ENCODE results near the gene NPC1.

NPC1 gene

DNA sequence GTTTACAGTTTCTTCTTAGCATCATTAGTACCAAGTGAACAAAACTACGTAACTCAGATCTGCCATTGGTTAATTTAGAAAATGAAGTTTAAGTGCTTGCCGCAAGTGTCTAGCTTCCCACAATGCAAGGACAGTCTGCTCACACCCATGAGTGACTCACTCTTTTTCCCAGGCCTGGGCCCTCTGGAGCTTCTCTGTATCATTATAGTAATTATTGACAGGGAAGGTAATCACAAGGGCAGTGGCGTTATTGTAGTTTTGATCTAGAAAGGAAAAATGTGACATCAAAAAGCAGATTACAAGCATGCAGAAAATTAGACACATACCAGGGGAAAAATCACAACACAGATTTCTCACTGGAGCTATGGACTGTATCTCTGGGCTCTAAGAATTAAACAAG is 38.5 kb downstream of the NPC1 start:
- Histone ChIP-seq H3K9me3 (ENCODE audit: control insufficient read depth, insufficient read depth, low read length) (no peaks in the 10 kb centered on the region), H3K27ac (ENCODE audit: low read depth, low read length) (no peak overlapping the region), H3K4me1 (ENCODE audit: control insufficient read depth, insufficient read depth, low read length) (no peaks in the 10 kb centered on the region), H3K36me3 (ENCODE audit: control insufficient read depth, insufficient read depth, low read length) (peaks cover 81% of the 10 kb centered on the region), H3K4me3 (ENCODE audit: low read depth, low read length) (no peak overlapping the region), H3K27me3 (ENCODE audit: control insufficient read depth, insufficient read depth, low read length) (no peaks in the 10 kb centered on the region), H3K9ac (ENCODE audit: low read depth, low read length) (no peak overlapping the region)

DNA sequence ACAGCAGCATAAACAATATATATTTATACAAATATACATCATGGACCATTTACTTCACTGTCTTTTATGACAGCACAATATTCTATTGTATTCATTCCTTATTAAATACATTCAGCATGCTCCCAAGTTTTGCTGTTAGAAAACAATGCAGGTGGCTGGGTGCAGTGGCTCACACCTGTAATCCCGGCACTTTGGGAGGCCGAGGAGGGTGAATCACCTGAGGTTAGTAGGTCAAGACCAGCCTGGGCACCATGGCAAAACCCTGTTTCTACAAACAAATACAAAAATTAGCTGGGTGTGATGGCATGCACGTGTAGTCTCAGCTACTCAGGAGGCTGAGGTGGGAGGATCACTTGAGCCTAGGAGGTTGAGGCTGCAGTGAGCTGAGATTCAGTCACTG is 39.0 kb downstream of the NPC1 start:
- Histone ChIP-seq H3K36me3 (ENCODE audit: control insufficient read depth, insufficient read depth, low read length) (peaks cover 81% of the 10 kb centered on the region), H3K9ac (ENCODE audit: low read depth, low read length) (no peak overlapping the region), H3K27me3 (ENCODE audit: control insufficient read depth, insufficient read depth, low read length) (no peaks in the 10 kb centered on the region), H3K4me1 (ENCODE audit: control insufficient read depth, insufficient read depth, low read length) (no peaks in the 10 kb centered on the region), H3K27ac (ENCODE audit: low read depth, low read length) (no peak overlapping the region), H3K9me3 (ENCODE audit: control insufficient read depth, insufficient read depth, low read length) (no peaks in the 10 kb centered on the region), H3K4me3 (ENCODE audit: low read depth, low read length) (no peak overlapping the region)

DNA sequence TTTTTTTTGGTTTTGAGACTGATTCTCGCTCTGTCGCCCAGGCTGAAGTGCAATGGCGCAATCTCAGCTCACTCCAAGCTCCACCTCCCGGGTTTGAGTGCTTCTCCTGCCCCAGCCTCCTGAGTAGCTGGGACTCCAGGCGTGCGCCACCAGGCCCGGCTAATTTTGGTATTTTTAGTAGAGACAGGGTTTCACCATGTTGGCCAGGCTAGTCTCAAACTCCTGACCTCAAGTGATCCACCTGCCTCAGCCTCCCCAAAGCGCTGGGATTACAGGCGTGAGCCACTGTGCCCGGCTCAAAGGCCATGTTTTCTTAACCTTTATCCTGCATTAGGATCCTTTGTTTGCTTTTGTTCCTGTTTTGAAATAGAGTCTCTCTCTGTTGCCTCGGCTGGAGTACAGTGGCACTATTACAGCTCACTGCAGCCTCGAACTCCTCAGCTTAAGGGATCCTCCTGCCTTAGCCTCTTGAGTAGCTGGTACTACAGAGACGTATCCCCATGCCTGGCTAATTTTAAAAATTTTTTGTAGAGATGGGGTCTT is 41.0 kb downstream of the NPC1 start:
- H3K9ac ChIP-seq (ENCODE audit: low read depth, low read length) = no peak overlapping the region
- H3K4me3 ChIP-seq (ENCODE audit: low read depth, low read length) = no peak overlapping the region
- H3K9me3 ChIP-seq (ENCODE audit: control insufficient read depth, insufficient read depth, low read length) = no peaks in the 10 kb centered on the region
- peaks cover 82% of the 10 kb centered on the region for H3K36me3 ChIP-seq (ENCODE audit: control insufficient read depth, insufficient read depth, low read length)
- H3K4me1 ChIP-seq (ENCODE audit: control insufficient read depth, insufficient read depth, low read length) = no peaks in the 10 kb centered on the region
- H3K27ac ChIP-seq (ENCODE audit: low read depth, low read length) = no peak overlapping the region
- H3K27me3 ChIP-seq (ENCODE audit: control insufficient read depth, insufficient read depth, low read length) = no peaks in the 10 kb centered on the region

DNA sequence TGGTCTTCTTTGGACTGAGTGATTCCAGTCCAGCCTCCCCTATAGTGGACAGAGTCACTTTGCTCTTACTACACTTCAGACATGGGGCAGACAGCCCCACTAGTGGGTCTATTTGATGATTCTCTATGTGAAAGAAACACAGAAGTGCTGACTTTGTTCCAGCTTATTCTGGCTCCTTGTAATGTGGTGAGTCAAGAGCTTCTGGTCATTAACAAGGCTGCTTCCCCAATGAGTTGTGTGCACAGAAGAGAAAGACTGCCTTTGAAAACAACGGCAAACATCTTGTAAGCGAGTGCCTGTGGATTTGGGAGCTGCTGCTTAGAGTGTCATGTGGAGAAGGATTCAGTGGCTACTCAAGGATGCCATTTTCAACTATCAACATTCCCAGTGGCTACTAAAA is 43.8 kb downstream of the NPC1 start:
- H3K27ac ChIP-seq (ENCODE audit: low read depth, low read length) = no peak overlapping the region

DNA sequence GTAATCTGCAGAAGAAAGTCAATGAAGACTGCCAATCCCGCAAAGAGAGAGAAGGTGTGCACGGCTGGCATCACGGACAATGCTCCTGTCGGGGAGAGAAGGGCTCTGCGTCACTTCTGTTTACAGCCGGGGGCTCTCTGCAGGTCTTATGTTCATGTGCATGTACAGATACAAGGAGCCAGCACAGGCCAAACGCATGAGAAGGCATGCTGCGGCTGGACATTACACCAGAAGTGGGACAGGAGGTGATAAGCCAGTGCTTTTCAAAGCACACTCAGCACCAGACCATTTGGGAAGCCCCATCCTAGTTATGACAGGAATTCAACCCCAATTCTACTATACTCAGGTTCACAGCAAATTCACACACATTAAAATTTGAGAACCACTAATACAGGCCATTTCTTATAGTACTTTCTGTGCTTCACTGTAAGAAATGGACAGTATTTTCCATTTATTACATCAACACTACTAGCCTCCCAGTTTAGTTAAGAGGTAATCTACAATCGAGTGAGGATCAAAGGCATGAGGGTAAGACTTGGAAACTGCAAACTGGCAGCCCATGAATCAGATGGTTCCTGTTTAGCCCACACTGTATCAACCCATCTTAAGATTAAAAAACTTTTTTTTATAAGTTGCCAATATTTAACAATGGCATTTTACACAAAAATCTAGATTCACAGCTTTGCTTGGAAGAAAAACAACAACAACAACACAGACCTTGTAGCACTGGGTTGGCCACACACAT is 44.8 kb downstream of the NPC1 start:
- Histone ChIP-seq H3K9me3 (ENCODE audit: control insufficient read depth, insufficient read depth, low read length) (no peaks in the 10 kb centered on the region), H3K4me1 (ENCODE audit: control insufficient read depth, insufficient read depth, low read length) (no peaks in the 10 kb centered on the region), H3K27ac (ENCODE audit: low read depth, low read length) (no peak overlapping the region), H3K4me3 (ENCODE audit: low read depth, low read length) (no peak overlapping the region), H3K27me3 (ENCODE audit: control insufficient read depth, insufficient read depth, low read length) (no peaks in the 10 kb centered on the region), H3K9ac (ENCODE audit: low read depth, low read length) (no peak overlapping the region), H3K36me3 (ENCODE audit: control insufficient read depth, insufficient read depth, low read length) (peaks cover 91% of the 10 kb centered on the region)

More for the DNA sequence above, 43.8 kb downstream of the NPC1 start:
- no peak overlapping the region for H3K9ac ChIP-seq (ENCODE audit: low read depth, low read length)
- H3K9me3 ChIP-seq (ENCODE audit: control insufficient read depth, insufficient read depth, low read length) = no peaks in the 10 kb centered on the region
- no peaks in the 10 kb centered on the region for H3K27me3 ChIP-seq (ENCODE audit: control insufficient read depth, insufficient read depth, low read length)
- peaks cover 92% of the 10 kb centered on the region for H3K36me3 ChIP-seq (ENCODE audit: control insufficient read depth, insufficient read depth, low read length)
- no peak overlapping the region for H3K4me3 ChIP-seq (ENCODE audit: low read depth, low read length)
- no peaks in the 10 kb centered on the region for H3K4me1 ChIP-seq (ENCODE audit: control insufficient read depth, insufficient read depth, low read length)

DNA sequence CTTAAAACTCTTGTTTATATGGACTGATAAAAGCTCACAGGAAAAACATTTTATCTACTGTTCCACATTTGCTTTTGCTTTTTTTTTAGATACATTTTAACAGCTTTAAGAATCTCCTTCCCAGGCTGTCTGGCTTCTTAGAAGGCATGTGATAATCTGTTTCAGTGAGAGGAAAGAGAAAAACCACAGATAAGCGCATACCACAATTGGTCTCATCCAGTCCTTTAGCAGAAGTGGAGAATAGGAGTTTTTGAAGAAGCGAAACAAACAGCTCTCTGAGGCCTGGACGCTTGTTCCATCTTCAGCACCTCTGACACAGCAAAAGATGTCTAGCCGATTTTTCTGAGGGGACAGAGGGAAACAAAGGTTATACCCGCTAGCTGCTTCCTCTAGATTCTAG is 45.4 kb downstream of the NPC1 start:
- peaks cover 94% of the 10 kb centered on the region for H3K36me3 ChIP-seq (ENCODE audit: control insufficient read depth, insufficient read depth, low read length)
- no peak overlapping the region for H3K9ac ChIP-seq (ENCODE audit: low read depth, low read length)
- no peaks in the 10 kb centered on the region for H3K9me3 ChIP-seq (ENCODE audit: control insufficient read depth, insufficient read depth, low read length)
- no peaks in the 10 kb centered on the region for H3K4me1 ChIP-seq (ENCODE audit: control insufficient read depth, insufficient read depth, low read length)
- H3K27ac ChIP-seq (ENCODE audit: low read depth, low read length) = no peak overlapping the region
- H3K4me3 ChIP-seq (ENCODE audit: low read depth, low read length) = no peak overlapping the region
- H3K27me3 ChIP-seq (ENCODE audit: control insufficient read depth, insufficient read depth, low read length) = no peaks in the 10 kb centered on the region

DNA sequence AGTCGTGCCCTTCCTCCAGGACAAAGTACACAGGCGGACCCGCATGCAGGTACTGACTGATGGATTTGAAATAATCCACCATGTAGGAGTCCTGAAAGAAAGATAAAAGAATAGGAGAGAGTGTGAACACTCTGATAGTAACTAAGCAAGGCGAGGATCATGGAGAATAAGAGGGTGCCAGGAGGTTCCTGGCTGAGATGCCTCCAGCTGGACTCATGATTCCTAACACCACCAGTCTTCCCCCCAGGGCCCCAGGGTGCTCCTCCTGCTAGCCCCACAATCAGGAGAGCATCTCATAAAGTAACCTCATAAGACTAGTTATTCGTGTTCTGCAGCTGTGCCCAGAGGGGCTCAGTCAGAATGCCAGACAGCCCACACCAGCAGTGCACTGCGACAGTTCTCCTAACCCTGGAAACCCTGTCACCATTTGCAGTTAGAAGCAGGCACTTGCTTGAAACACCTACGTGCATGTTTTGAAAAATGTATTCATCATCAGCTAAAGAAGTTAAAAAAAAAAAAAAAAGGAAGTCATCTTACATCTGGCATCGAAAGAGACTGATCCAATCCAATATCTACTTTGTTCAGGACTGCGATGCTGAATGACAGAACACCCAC is 46.3 kb downstream of the NPC1 start:
- no peak overlapping the region for H3K4me3 ChIP-seq (ENCODE audit: low read depth, low read length)
- H3K9ac ChIP-seq (ENCODE audit: low read depth, low read length) = no peak overlapping the region
- no peaks in the 10 kb centered on the region for H3K4me1 ChIP-seq (ENCODE audit: control insufficient read depth, insufficient read depth, low read length)
- H3K27me3 ChIP-seq (ENCODE audit: control insufficient read depth, insufficient read depth, low read length) = no peaks in the 10 kb centered on the region
- peaks cover 97% of the 10 kb centered on the region for H3K36me3 ChIP-seq (ENCODE audit: control insufficient read depth, insufficient read depth, low read length)
- no peaks in the 10 kb centered on the region for H3K9me3 ChIP-seq (ENCODE audit: control insufficient read depth, insufficient read depth, low read length)
- no peak overlapping the region for H3K27ac ChIP-seq (ENCODE audit: low read depth, low read length)

DNA sequence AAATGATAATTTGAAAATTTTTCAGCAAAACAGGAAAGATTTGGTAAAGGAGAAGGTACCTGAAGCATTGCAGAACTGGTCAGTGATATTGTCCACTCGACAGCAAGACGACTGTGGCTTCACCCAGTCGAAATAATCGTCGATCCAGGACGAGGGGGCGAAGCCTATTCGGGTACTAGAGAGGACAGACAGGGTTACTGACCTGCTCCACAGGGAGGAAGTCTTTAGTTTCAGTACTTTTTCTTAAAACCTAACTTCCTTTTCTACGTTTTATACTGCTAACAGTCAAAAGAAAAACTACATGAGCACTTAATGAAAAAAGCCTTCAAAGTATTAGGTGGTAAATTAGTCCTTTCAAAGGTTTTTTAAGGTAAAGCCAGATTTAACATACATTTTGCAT is 47.0 kb downstream of the NPC1 start:
- Histone ChIP-seq H3K9ac (ENCODE audit: low read depth, low read length) (no peak overlapping the region), H3K4me1 (ENCODE audit: control insufficient read depth, insufficient read depth, low read length) (no peaks in the 10 kb centered on the region), H3K4me3 (ENCODE audit: low read depth, low read length) (no peak overlapping the region), H3K9me3 (ENCODE audit: control insufficient read depth, insufficient read depth, low read length) (no peaks in the 10 kb centered on the region), H3K27me3 (ENCODE audit: control insufficient read depth, insufficient read depth, low read length) (no peaks in the 10 kb centered on the region), H3K27ac (ENCODE audit: low read depth, low read length) (no peak overlapping the region), H3K36me3 (ENCODE audit: control insufficient read depth, insufficient read depth, low read length) (peaks cover 97% of the 10 kb centered on the region)

DNA sequence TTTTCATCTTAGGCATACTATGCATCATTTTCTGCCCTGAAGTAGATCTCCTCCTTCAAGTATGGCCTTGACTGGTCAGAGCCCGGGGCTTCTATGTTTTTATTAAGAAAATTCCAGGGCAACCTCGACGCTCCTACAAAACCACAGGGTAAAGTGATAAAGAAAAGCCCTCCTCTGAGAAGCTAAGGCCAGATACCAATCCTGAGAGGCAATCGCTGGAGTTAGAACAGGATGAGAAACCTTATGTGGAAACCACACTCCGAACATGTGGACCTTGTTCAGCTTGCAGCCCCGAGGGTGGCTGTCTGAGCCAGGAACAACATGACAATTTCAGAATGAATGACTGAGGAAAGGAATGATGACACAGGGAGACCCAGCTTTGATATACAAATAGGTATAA is 47.4 kb downstream of the NPC1 start:
- Histone ChIP-seq H3K36me3 (ENCODE audit: control insufficient read depth, insufficient read depth, low read length) (peaks cover 97% of the 10 kb centered on the region), H3K27ac (ENCODE audit: low read depth, low read length) (no peak overlapping the region), H3K27me3 (ENCODE audit: control insufficient read depth, insufficient read depth, low read length) (no peaks in the 10 kb centered on the region), H3K4me1 (ENCODE audit: control insufficient read depth, insufficient read depth, low read length) (no peaks in the 10 kb centered on the region), H3K9me3 (ENCODE audit: control insufficient read depth, insufficient read depth, low read length) (no peaks in the 10 kb centered on the region), H3K9ac (ENCODE audit: low read depth, low read length) (no peak overlapping the region), H3K4me3 (ENCODE audit: low read depth, low read length) (no peak overlapping the region)

DNA sequence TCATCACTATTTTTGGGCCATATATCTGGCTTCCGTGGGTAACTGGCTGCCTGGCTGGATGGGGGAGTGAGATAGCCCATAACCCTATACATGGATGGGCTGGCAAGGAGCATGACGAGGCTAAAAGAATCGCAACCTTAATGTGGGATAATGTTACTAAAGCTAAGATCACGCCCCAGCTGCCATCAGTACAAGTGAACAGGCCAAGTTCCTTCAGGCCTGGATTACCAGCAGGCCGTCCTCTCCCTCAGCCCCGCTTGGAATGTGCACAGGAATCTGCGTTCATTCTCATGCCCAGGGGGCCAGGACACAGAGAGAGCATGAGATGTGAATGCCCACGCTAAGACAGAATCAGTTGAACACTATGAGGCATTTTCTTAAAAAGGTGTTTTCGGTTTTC is 48.3 kb downstream of the NPC1 start:
- Histone ChIP-seq H3K9ac (ENCODE audit: low read depth, low read length) (no peak overlapping the region), H3K27me3 (ENCODE audit: control insufficient read depth, insufficient read depth, low read length) (no peaks in the 10 kb centered on the region), H3K36me3 (ENCODE audit: control insufficient read depth, insufficient read depth, low read length) (peaks cover 98% of the 10 kb centered on the region), H3K27ac (ENCODE audit: low read depth, low read length) (no peak overlapping the region), H3K4me1 (ENCODE audit: control insufficient read depth, insufficient read depth, low read length) (no peaks in the 10 kb centered on the region), H3K4me3 (ENCODE audit: low read depth, low read length) (no peak overlapping the region), H3K9me3 (ENCODE audit: control insufficient read depth, insufficient read depth, low read length) (no peaks in the 10 kb centered on the region)

DNA sequence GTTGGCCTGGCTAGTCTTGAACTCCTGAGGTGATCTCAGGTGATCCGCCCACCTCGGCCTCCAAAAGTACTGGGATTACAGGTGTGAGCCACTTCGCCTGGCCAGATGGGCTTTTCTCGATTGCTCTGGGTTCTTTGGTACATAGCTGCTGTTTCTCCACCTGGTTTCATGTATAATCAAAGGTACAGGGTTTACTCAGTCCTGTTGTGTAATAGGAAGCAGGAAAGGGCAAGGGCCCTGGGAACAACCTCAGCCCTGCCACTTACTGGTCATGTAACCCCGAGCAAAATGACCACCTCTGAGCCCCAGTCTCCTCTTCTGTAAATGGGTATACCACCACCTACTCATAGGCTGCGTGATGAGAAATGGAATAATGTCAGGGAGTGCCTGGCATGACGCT is 49.0 kb downstream of the NPC1 start:
- Histone ChIP-seq H3K9ac (ENCODE audit: low read depth, low read length) (no peak overlapping the region), H3K9me3 (ENCODE audit: control insufficient read depth, insufficient read depth, low read length) (no peaks in the 10 kb centered on the region), H3K4me1 (ENCODE audit: control insufficient read depth, insufficient read depth, low read length) (no peaks in the 10 kb centered on the region), H3K36me3 (ENCODE audit: control insufficient read depth, insufficient read depth, low read length) (peaks cover 98% of the 10 kb centered on the region), H3K4me3 (ENCODE audit: low read depth, low read length) (no peak overlapping the region), H3K27me3 (ENCODE audit: control insufficient read depth, insufficient read depth, low read length) (no peaks in the 10 kb centered on the region), H3K27ac (ENCODE audit: low read depth, low read length) (no peak overlapping the region)

All from HUES48 (cell line).